Head of caudate nucleus (tissue), 42 donors: ENCODE measurements around the gene PLEKHM3.

Source experiments
- DNase-seq, 42 donors: peaks; one replicate each; pipeline versions ENCODE4 v3.0.0 to v3.0.0-alpha.2; 2020 to 2021; ENCODE audit warnings: mixed read lengths in 7 of 42
- intact Hi-C: fragments of 100-400 bp; cut with DNase I; formaldehyde crosslinking; loops from one replicate; pipeline ENCODE4 v1.15.0; 2022

Gene PLEKHM3

DNA sequence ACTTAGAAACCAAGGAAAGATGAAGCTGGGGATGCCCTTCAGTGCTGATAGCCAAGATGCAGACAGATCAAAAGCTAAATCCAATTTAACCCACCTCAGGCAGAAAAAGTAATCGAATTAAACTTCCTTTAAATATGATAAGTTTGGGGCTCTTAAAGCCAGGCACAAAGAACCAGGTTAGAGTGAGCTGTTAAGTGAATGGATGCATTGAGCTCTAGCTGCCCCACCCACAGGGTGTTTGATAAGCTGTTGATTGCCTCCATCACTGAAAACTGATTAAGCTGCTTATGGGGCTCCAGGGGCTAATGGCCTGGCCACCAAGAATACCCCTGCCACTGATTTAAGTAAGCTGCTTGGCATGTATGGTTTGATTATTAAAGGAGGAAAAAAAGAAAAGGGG is 119.8 kb downstream of the PLEKHM3 start:
- no peak for DNase-seq
- intact Hi-C loops: no loop called here

DNA sequence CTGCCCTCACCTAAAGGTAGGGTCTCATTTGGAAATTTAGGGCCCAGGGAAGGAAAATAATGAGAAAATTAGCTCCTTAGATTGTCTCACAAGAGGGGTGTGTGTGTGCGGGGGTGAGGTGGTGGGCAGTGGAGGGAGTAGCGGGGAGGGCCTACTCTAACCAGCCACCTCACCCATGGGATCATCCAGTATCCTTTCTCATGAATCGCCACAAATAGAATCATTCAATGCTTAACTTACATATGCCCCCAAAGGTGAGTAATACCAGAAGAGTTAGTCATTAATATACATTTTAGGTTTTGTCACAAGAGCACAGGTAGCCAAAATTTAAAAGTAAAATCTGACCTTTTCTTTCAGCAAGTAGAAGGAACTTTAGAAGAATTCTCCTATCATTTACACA is 122.1 kb downstream of the PLEKHM3 start:
- intact Hi-C loops: no loop called here
- no peak for DNase-seq

DNA sequence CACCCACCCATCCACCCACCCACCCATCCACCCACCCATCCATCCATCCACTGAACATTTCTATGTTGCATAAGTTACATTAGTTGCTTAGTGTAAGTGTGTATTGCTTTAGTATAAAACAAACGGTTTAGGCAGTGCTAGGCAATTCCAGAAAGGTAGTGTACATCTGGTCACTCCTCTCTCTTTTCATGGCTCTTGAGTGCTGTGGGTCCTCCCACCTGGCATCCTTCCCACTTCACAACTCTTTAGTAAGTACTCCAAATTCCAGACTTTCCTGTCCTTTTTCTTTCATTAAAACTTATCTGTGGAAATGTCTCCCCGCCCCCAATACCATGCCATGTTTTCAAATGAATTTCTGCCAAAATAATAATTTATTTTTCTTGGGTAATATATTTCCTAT is 122.5 kb downstream of the PLEKHM3 start:
- intact Hi-C loops: no loop called here
- no peak for DNase-seq

DNA sequence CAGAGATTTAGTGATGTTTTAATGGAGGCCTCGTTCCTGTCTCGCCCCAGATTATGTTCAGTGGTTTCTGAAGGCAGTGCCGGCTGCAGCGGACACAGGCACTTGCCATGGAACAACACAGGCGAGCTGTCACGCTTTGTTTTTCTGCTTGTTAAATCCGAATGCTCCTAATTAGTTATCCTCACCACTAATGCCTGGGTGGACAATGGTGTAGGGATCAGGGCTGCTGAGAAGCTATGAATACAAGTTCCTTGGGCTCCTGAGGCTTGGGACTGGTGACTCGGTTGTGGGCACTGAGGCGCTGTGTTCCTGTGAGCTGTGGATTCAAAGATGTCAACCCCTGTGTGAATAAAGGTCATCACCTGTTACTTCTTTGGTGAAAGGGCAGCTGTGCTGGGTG is 123.5 kb downstream of the PLEKHM3 start:
- peak in 3 of 42 donors; percentile 7 to 38 (median 12) for DNase-seq
- intact Hi-C loops: no loop called here

DNA sequence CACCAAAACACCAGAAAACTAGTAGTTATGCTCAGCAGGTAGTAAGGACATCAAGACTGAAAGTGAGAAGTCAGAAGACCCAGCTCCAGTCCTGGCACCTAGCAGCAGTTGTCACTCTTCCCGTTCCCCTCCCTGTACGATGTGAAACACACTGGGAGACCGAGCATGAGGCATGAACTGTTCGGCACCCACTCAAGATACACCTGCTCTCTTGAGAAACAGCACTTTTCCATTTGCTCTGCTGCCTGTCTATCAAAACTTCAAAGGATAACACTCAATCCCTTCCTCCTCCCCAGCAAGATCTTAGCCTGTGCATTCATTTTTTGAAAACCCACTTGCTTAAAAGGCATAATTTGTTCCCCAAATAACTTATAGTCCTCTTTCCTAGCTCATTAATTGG is 123.9 kb downstream of the PLEKHM3 start:
- intact Hi-C loops: no loop called here
- peak in 21 of 42 donors; percentile 10 to 70 (median 26) for DNase-seq

DNA sequence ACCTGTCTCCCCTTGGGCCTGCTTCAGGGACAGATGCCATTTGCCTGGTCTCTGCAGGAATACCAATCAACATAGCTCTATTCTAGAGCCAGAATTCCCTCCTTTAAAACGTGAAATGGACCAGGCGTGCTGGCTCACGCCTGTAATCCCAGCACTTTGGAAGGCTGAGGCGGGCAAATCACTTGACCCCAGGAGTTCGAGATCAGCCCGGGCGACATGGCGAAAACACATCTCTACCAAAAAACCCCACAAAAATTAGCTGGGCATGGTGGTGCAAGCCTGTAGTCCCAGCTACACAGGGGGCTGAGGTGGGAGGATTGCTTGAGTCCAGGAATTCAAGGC is 127.0 kb downstream of the PLEKHM3 start:
- DNase-seq: no peak
- intact Hi-C loops: no loop called here

DNA sequence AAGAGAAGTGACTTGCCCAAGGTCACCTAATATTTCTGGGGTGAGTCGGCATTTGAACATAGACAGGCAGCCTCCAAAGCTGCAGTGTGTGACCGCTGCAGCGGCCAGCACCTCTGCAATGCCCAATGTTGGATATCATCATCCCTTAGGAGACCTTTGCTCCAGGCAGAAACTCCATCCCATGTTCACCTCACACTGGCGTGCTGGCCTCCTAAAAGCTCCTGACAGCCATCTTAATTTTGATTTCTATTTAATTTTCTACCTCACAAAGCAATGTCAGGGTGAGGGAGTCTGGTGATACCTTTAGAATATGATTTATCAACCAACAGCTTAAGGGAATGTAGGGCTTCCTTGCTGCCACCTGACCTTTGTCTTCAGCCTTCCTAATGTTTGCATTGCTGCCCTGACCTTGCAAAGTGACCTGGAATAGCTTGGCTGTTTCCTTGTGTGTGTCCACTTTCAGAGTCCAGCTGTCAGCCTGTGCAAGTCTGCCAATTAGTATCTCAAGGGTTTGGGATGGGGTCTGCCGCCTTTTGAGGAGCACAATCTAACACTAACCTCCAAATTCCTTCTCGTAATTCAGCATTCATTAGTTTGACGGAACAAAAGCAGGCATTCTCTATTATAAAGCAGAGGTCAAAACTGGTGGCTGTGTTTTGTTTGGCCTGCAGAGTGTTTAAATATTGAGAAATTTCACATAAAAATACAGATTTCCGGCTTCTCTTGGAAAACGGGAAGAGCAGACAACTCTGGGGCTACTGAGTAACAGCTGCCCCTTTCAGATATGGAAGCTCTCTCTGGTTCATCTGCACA is 127.6 kb downstream of the PLEKHM3 start:
- DNase-seq: no peak
- intact Hi-C loops: no loop called here

DNA sequence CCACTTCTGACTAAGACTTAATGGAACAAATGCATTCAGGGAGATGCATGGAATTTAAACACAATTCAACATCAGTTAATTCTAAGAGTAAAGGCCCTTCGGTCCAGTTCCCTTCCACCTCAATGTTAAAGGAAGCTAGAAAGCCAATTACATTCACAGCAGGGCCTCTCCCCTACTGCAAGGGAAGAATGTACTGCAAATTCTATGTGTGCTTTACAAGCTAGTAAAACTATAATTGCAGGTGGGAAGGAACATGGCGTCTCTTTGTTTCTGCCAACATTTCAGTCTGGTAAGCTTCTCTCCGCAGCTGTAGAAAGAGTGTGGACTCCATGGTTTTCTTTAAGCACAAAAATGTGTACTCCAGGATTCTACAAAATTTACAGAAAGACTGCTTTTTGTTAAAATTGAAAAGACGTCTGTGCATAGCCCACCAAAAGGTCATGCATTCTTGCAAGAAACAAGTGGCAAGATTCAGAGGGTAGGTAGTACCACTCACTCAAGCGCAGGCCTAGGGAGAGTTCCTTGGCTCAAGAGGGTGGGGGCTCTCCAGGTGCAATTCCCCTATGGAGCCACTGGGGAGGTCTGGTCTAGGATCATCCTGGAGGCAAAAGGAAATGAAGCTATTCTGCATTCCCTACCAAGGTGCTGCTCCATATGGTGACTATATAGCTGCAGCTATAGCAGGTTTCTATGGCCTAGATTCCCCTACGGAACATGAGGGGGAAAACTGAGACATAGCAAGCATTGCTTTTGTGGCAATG is 128.6 kb downstream of the PLEKHM3 start:
- intact Hi-C loops: no loop called here
- no peak for DNase-seq

DNA sequence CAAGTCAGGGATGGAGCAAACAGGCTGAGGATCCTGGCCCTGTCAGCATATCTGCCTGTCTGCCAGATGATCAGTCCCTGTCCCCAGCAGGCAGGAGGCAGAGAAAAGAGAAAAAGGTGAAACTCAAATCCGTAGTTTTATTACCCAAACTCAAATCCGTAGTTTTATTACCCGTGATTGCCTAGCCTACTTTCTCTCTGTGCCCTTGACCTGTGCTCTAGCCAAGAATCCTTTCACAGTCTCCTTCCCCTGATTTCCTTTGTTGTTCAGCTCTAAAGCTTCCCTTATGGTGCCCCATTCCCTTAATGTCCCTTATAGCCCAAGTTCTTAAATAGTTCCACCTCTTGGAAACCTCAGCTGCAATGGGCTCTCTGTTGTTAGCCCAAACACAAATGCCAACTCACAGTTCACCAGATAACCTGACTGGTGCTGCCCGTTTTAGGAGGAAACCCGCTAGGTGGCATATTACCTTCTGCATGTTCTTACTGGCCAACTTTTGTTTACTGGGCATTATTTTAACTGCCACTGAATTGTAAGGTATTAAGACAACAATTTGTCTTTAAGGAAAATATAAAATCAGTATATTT is 130.0 kb downstream of the PLEKHM3 start:
- intact Hi-C loops: no loop called here
- no peak for DNase-seq

DNA sequence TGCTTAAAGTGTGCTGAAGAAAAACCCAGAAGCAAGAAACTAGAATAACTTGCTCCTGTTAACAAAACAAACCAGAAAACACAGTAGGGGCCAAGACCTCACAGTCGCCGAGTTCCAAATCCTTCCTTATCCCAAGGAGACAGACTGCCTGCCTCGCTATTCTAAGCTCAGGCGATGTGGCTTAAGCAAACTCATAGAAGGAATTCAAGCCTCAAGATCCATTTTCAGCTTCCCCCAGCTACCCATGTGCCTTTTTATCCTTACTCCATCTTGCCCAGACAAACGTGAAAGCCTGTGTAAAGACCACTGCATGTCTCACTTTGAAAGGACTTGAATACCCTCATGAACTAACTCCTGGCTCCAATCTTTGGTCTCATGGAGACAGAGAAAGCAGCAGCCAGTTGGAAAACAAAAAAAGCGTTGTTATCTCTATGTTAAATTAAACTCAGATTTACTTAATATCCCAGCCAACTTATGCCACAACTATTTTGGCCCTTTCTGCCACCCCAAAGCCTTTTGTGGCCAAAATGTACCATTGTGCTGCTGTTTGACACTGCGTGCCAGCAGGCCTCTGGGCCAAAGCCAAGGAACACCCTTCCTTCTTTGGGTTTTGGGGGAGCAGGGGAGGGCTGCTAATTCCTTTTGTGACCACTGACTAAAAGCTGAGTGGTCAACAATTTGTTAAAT is 132.5 kb downstream of the PLEKHM3 start:
- intact Hi-C loops: no loop called here
- peak in 6 of 42 donors; percentile 4 to 44 (median 17) for DNase-seq

DNA sequence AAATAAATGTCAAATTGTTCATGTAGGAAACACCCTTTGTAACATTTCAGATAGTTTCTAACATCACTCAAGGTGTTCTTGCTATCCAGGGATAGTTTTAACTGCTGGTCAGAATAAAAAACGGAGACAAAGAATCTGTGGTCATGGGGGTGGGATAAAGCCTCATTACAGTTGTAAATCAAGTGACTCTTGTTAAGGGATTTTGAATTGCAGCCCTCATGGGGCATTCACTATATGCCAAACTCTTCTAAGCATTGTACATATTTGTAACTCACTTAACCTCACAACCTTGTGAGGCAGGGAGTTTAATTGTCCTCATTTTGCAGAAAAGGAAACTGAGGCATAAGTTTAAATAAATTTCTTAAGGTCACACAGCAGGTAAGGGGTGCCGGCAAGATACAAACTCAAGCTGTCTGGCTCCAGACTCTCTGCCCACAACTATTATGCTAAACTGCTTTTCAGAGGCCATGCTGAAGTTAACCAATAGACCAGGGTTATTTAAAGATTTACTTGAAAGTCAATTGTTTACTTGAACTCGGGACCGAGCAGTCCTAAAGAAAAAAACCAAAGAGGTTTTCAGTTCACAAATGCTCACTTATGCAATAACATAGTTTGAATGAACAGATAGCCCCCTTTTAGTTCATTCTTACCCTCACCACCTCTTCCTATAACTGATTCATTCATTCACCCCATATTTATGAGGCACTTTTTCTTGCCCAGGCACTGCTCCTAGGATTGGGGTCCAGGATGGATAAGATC is 134.1 kb downstream of the PLEKHM3 start:
- intact Hi-C loops: no loop called here

DNA sequence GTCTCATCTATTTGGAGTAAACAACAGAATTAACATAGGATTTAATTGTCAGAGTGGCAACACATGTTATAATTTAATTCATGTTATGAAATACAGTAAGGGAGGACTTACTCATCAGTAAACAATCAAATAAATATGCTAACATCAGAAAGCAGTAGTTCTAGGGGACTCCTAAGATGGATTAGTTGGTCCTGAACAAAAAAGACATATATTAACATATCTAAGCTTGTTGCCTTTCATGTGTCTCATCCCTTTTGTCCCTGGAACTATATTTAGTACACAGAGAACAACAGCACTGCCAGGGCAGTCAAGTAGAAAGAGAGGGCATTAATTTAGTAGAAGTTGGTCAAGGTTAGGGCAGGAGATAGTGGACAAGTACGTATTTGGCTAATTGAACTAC is 137.8 kb downstream of the PLEKHM3 start:
- no peak for DNase-seq
- intact Hi-C loops: no loop called here

More for the DNA sequence above, 134.1 kb downstream of the PLEKHM3 start:
- DNase-seq: no peak

DNA sequence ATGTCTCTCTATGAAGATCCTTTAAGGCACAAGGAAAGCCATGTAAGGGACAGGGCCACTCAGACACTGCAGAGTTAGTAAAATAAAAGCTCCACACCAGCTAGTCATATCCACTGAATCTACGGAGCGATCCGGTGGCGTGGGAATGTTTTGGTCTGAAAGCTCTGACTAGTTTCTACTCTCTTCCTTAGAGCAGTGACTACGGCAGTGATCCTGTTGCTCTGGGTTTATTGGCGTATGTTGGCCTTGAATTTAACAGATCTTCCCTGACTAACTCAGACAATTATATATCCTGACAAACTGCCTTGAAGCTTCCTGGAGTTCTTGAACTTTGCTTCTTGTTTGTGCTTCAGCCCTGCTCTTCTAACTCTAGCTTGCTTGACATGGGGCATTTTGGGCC is 140.3 kb downstream of the PLEKHM3 start:
- DNase-seq: no peak
- intact Hi-C loops: no loop called here

DNA sequence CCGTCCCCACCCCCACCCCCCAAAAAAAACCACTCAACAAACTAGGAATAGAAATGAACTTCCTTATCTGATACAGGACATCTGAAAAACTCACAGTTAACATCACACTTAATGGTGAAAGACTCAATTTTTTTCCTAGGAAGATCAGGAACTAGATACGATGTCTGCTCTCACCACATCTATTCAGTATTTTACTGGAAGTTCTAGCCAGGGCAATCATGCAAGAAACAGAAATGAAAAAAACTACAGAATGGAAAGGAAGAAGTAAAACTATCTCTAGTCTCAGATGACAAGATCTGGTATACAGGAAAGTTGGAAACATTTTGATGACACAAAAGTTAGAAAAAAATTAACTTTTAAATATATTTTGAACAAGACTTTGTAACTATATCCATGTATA is 141.2 kb downstream of the PLEKHM3 start:
- DNase-seq: no peak
- intact Hi-C loops: no loop called here

DNA sequence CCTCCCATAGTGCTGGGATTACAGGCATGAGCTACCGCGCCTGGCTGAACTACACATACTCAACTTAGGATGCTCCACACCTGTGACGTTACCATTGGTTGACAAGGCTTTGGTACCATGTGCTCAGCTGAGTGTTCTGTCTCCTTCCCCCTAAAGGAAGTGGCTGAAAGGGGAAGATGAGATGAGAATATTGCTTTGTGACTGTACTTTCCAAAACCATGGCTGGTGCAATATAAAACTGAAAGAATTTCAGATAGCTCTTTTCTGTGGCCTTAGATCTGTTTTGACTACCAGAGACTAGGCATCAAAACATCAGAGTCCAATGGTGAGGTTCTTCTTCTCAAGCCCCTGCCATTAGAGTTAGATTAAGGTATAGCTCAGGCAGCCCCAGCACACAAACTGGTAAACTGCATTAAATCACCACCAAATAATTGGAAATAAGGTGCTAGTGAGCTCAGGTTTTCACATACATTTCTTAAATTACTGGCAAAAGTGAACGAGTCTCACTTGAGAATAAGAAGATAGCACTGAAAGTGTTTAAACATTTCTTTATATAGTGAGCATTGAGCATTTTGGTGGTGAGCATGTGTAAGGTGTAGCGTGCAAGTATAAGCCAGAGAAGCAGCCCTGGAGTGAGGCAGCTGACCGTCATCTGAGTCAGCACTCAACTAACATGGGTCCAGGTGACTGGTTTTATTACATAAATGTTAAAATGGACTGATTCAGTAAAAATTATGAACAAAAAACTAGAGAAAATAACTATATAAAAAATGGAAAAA is 142.1 kb downstream of the PLEKHM3 start:
- DNase-seq: no peak
- intact Hi-C loops: no loop called here

DNA sequence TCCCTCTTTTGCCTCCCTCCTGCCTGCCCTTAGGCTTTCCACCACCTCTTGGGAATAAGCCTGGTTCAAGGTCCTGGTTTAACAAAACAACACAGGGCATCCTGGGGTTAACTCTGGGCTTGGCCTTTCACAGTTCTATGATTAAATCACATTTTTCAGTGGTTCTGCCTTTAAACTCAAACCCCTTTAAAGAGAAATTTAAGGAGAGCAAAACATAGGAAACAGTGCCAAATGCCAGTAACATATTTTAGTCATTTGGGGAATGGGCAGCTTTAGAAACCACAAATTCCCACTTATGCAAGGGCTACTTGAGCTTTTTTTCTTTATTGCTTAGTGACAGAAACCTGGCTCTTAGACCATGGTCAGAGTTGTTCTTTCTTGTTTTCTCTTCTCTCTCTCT is 143.4 kb downstream of the PLEKHM3 start:
- no peak for DNase-seq
- intact Hi-C loops: no loop called here

DNA sequence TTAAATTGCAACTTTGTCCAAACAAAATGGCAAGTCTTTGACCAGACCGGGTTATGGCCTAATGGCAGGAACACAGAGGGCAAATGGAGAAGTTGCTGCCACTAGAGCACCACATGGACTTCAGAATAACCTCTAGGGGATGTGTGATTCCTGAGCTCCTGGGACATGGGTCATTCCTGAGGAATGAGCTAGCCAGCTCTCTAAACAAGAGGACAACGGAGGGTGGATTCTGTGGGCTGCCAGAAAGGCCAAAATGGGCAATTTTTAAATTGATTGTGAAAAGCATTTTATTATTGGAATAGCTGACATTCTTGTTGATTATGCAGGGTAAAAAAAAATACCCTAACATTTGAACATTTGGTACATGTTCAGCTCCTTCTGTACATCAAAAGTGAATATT is 145.8 kb downstream of the PLEKHM3 start:
- intact Hi-C loops: no loop called here
- no peak for DNase-seq

DNA sequence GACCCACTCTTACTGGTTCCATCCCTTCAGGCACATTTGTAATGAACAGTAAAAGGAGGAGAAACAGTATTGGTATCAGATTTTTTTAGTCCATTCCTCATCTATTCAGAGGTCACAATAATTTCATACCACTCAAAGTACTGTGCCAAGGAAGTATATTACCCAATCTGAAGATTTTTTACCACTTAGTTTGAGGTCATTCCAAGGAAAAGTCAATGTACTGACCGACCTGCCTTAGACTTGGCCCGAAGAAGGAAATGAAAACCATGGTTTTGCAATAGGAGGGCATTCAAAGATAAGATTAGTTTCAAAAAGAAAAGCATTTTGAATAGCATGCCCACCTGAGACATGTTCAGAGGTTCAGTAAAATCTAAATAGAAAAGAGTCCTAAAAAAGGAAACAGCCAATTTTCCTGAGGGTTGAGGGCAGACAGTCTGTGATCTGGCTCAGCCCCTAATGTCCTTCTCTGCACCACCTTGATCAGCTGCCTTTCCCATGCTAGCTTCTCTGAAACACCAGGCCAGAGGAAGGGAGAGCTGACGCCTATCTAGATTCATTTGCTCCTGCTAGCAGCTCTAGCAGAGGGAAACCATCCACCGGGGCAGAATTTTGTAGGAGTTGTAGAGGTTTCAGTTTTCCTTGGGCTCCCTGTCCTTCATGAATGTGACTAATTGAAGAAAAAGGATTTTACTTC is 148.3 kb downstream of the PLEKHM3 start:
- no peak for DNase-seq
- intact Hi-C loops: no loop called here
